Keratinocyte (primary cell): ENCODE measurements around the gene CNTNAP5.

Experiments used
- EZH2 ChIP-seq: IDR thresholded peaks from one replicate; pipeline ENCODE4 v1.6.1; 2012; ENCODE audit warnings: inconsistent platforms, mild to moderate bottlenecking, low read length, moderate library complexity
- TF ChIP-seq, protein P1 (sequence below), 3 experiments: IDR thresholded peaks in 1 of 3; conservative IDR thresholded peaks in 1 of 3; optimal IDR thresholded peaks in 1 of 3; 2 replicates in 2 of 3; 3 replicates in 1 of 3; pipeline versions ENCODE3 to v1.5.1; 2011; ENCODE audit warnings: low read length in 3 of 3, mild to moderate bottlenecking in 3 of 3, moderate library complexity in 2 of 3, control low read depth in 1 of 3, inconsistent platforms in 1 of 3; ENCODE audit not compliant: insufficient read depth in 2 of 3; ENCODE audit errors: extremely low read depth in 1 of 3

DNA sequence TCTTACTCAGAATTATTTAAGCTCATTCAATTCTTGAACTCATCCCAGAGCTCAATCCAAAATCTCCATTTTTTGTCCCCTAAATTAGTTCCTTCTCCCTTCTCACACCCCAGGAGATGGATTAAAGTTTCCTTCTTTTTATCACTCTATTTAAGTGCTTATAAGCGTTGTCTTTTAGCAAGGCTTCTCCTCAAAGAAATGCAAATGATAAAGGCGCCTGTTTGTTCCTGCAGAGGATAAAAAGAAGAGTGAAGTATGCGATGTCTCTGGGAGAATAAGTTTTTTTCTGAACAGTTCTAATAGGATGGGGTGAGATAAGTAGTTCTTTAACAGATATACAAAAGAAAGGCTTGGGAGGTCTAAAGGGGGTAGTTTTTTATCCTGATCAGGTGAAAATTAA lies 303.3 kb downstream of the CNTNAP5 start:
- TF ChIP-seq, protein P1, sequence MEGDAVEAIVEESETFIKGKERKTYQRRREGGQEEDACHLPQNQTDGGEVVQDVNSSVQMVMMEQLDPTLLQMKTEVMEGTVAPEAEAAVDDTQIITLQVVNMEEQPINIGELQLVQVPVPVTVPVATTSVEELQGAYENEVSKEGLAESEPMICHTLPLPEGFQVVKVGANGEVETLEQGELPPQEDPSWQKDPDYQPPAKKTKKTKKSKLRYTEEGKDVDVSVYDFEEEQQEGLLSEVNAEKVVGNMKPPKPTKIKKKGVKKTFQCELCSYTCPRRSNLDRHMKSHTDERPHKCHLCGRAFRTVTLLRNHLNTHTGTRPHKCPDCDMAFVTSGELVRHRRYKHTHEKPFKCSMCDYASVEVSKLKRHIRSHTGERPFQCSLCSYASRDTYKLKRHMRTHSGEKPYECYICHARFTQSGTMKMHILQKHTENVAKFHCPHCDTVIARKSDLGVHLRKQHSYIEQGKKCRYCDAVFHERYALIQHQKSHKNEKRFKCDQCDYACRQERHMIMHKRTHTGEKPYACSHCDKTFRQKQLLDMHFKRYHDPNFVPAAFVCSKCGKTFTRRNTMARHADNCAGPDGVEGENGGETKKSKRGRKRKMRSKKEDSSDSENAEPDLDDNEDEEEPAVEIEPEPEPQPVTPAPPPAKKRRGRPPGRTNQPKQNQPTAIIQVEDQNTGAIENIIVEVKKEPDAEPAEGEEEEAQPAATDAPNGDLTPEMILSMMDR (optimal IDR thresholded peaks at IDR 0.05 in 1 of 3, IDR thresholded peaks at IDR 0.05 in 1 of 3, conservative IDR thresholded peaks at IDR 0.05 in 1 of 3; ENCODE audit: extremely low read depth in 1 of 3, insufficient read depth in 2 of 3, low read length in 3 of 3) = no peak
- TF ChIP-seq EZH2 = no peak
